Thoracic aorta (tissue), 2 donors: Measurements from ENCODE around the gene SAMD9L. TPM values are rescaled to one million over a fixed set of nuclear protein-coding genes. Genes with fewer than 3 reads are reported as not detected.

Source experiments
- ATAC-seq: fragments of 150-250 bp; one replicate; pipeline ENCODE4 v1.8.0; 2017; ENCODE audit warnings: low read depth; ENCODE audit not compliant: insufficient number of reproducible peaks, low FRiP score
- DNase-seq: peaks from one replicate; pipeline ENCODE4 v3.0.0-alpha.2; 2020; ENCODE audit warnings: low spot score
- H3K27ac ChIP-seq, 2 donors: fragments of 200-600 bp; sonication (generic); 1 replicate in 1 of 2; 2 replicates in 1 of 2; pipeline ENCODE4 v1.5.1; 2016; ENCODE audit warnings: mild to moderate bottlenecking in 2 of 2, moderate library complexity in 2 of 2
- H3K27me3 ChIP-seq: fragments of 200-600 bp; sonication (generic); replicated peaks from 2 replicates; pipeline ENCODE4 v1.6.0; 2016; ENCODE audit warnings: mild to moderate bottlenecking; ENCODE audit not compliant: insufficient read depth
- H3K36me3 ChIP-seq: fragments of 200-600 bp; sonication (generic); one replicate; pipeline ENCODE4 v1.5.1; 2016
- H3K4me1 ChIP-seq, 2 donors: fragments of 200-600 bp; sonication (generic); 1 replicate in 1 of 2; 2 replicates in 1 of 2; pipeline versions ENCODE4 v1.5.1 to v1.6.0; 2016; ENCODE audit warnings: low read depth in 2 of 2, mild to moderate bottlenecking in 1 of 2; ENCODE audit not compliant: control insufficient read depth in 1 of 2
- H3K4me3 ChIP-seq: fragments of 200-600 bp; sonication (generic); 2 replicates; pipeline ENCODE4 v1.5.1; 2016; ENCODE audit warnings: mild to moderate bottlenecking
- H3K9me3 ChIP-seq: fragments of 200-600 bp; sonication (generic); 2 replicates; pipeline ENCODE4 v1.5.1; 2016
- total RNA-seq, 2 donors: library from RNA; depleted of rRNA; stranded (reverse); fragments of >200 nt; gene quantifications; one replicate each; pipeline versions ENCODE4 v1.1.0 to v1.2.3, GENCODE V29; 2016
- TF ChIP-seq, protein P1 (sequence below): fragments of 200-600 bp; sonication (generic); IDR thresholded peaks from one replicate; pipeline ENCODE4 v1.5.1; 2019; ENCODE audit warnings: antibody characterized with exemption

The SAMD9L gene
- total RNA-seq = 10 to 100 TPM; 11.3 to 23.2 TPM

- peak within 1 kb of the TSS; percentile 72 for H3K4me3 ChIP-seq
- TF ChIP-seq, protein P1, sequence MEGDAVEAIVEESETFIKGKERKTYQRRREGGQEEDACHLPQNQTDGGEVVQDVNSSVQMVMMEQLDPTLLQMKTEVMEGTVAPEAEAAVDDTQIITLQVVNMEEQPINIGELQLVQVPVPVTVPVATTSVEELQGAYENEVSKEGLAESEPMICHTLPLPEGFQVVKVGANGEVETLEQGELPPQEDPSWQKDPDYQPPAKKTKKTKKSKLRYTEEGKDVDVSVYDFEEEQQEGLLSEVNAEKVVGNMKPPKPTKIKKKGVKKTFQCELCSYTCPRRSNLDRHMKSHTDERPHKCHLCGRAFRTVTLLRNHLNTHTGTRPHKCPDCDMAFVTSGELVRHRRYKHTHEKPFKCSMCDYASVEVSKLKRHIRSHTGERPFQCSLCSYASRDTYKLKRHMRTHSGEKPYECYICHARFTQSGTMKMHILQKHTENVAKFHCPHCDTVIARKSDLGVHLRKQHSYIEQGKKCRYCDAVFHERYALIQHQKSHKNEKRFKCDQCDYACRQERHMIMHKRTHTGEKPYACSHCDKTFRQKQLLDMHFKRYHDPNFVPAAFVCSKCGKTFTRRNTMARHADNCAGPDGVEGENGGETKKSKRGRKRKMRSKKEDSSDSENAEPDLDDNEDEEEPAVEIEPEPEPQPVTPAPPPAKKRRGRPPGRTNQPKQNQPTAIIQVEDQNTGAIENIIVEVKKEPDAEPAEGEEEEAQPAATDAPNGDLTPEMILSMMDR = no peak
- H3K4me1 ChIP-seq = peaks cover 18 to 28% of the 10 kb centered on the region in 2 donors
- DNase-seq (no peak), ATAC-seq (no peak)
- H3K9me3 ChIP-seq = no peaks in the 10 kb centered on the region
- no peaks in the 10 kb centered on the region for H3K27me3 ChIP-seq
- H3K27ac ChIP-seq = peak within 1 kb of the TSS; percentile 35 to 45
- H3K36me3 ChIP-seq = peaks cover 1% of the 10 kb centered on the region
Measured at GRCh38 chr7:93148144-93148543, at the start of gene SAMD9L. TSS of gene SAMD9L (minus strand) at chr7:93148385. CDS start at chr7:93135971, 12,414 bp downstream.

GRCh38 chr7:93196336-93196735 lies 48.2 kb upstream of the SAMD9L start:
- no peaks in the 10 kb centered on the region for H3K36me3 ChIP-seq
- no peaks in the 10 kb centered on the region for H3K27me3 ChIP-seq
- no peak for ATAC-seq
- no peaks in the 10 kb centered on the region for H3K9me3 ChIP-seq
- no peak overlapping the region for H3K27ac ChIP-seq
- no peak for DNase-seq
- H3K4me3 ChIP-seq = no peak overlapping the region
- no peaks in the 10 kb centered on the region for H3K4me1 ChIP-seq
- TF ChIP-seq, protein P1 = no peak

GRCh38 chr7:93194386-93194785 lies 46.2 kb upstream of the SAMD9L start:
- H3K36me3 ChIP-seq = no peaks in the 10 kb centered on the region
- H3K4me1 ChIP-seq = no peaks in the 10 kb centered on the region
- no peak overlapping the region for H3K4me3 ChIP-seq
- DNase-seq (no peak), ATAC-seq (no peak)
- TF ChIP-seq, protein P1 = no peak
- no peak overlapping the region for H3K27ac ChIP-seq
- H3K9me3 ChIP-seq = no peaks in the 10 kb centered on the region
- H3K27me3 ChIP-seq = no peaks in the 10 kb centered on the region

GRCh38 chr7:93188870-93189634 lies 40.9 kb upstream of the SAMD9L start:
- ATAC-seq (no peak), DNase-seq (no peak)
- Histone ChIP-seq H3K4me1 (no peaks in the 10 kb centered on the region), H3K27me3 (no peaks in the 10 kb centered on the region), H3K9me3 (no peaks in the 10 kb centered on the region), H3K27ac (no peak overlapping the region), H3K4me3 (no peak overlapping the region), H3K36me3 (no peaks in the 10 kb centered on the region)
- TF ChIP-seq, protein P1 = no peak

GRCh38 chr7:93185303-93186027 lies 37.3 kb upstream of the SAMD9L start:
- H3K4me1 ChIP-seq = no peaks in the 10 kb centered on the region
- TF ChIP-seq, protein P1 = no peak
- no peak overlapping the region for H3K27ac ChIP-seq
- H3K9me3 ChIP-seq = no peaks in the 10 kb centered on the region
- H3K4me3 ChIP-seq = no peak overlapping the region
- ATAC-seq (no peak), DNase-seq (no peak)
- H3K27me3 ChIP-seq = no peaks in the 10 kb centered on the region
- H3K36me3 ChIP-seq = no peaks in the 10 kb centered on the region
